HG03097 (cell line): ENCODE data around the gene BTRC.

ENCODE experiments used
- ATAC-seq: cut with Tn5 transposase; IDR thresholded peaks from one replicate; pipeline ENCODE4 v1.9.1; 2021; ENCODE audit not compliant: unreplicated experiment, low FRiP score

BTRC gene

DNA sequence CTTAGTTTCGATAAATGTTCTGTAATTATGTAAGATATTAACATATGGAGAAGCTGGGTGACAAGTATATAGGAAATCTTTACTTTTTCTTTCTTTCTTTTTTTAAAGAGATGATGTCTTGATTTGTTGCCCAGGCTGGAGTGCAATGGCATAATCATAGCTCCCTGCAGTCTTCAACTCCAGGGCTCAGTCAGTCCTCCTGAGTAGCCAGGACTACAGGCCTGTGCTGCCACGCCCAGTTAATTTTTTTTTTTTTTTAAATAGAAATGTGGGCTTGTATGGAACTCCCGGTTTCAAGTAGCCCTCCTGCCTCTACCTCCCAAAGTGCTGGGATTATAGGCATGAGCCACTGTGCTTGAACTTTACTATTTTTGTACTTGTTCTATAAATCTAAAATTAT is 122.4 kb downstream of the BTRC start:
- ATAC-seq: no peak

DNA sequence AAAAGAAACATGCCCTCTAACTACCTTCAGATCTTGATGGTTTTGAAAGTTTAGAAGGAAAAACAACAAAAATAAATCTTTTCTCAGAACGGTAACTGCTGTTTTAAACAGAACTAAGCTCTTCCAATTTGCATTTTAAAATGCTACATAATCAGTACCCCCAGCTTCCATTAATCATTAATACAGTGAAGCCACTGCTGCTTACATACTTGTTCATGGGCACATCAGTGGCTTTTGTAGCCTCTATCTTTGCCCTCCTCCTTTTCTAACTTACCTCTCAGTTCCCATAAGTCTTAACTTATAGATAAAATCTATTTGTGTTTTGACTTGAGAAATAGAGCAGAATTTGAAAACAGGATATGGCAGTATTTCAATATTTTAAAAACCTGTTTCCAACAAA is 125.0 kb downstream of the BTRC start:
- no peak for ATAC-seq

DNA sequence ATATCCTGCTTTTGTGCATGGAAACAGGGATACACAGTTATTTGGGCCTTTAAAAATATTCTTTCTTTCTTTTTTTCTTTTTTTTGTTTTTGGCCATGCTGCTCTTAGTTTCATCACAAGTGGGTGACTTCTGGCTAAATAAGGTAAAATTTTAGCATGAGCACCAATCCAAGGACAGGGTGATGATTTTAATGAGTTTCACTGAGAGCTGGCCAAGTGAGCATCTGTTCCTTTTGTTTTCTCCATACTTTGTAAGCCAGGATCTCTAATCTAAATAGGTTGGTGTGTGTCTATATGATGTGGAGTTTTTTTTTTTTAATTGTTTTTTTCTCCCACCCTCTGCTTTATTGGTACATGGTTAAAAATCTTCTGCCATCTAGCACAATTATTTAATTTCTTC is 127.3 kb downstream of the BTRC start:
- ATAC-seq: no peak

DNA sequence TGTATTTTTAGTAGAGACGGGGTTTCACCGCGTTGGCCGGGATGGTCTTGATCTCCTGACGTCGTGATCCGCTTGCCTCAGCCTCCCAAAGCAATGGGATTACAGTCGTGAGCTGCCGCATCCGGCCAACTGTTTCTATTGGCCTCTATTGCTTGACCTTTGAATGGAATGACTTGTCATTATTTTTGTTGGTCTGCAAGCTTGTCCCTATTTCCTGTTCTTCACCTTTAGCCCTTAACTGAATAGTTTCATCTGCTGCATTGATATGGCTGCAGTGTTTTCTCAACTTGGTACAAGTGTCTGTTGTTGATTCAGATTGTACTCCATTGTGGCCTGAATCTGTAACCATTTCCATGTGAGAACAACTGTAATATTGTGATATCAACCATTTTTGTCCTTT is 128.6 kb downstream of the BTRC start:
- ATAC-seq: no peak

DNA sequence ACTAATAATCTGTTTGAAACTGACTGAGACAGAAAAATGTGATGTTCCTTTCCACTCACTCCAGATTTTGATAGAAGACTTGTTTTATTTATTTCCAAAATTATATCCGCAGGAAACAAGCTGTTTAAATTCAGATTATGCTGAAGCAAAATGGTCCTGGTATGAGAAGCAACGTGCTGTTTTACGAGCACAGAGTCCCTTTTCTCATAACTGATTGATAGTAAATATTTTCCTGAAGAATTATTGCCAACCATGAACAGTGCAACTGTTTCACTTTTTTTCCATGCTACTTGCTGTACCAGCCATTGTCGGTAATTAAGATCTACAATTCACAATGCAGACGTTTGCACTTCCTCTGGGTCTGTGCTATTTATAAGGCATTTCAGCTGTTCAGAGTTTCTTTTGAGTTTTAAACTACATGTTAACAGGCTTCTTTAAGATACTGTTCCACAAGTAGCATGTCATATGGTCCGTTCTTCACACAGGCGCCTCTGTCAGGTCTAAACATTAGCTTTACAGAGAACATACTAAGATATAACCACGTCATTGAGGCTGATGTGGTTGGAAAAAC is 130.3 kb downstream of the BTRC start:
- no peak for ATAC-seq

DNA sequence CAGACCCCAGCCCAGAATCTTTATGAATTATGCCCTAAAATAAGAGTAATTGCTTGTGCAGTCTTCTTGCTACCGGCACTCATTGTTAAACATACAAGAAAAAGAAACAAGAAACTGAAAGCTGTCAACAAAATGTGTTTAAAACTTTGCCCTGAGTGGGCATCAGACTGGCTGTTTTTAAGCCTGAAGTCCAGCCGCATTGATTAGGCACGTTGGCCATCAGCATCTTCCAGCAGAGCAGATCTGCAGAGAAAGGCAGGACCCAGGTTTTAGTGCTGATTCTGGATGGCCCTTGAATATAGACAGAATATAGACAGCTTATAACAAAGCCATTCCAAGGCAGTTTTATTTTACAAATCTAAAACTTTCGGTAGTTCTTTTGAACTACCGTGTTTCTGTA is 131.2 kb downstream of the BTRC start:
- no peak for ATAC-seq

DNA sequence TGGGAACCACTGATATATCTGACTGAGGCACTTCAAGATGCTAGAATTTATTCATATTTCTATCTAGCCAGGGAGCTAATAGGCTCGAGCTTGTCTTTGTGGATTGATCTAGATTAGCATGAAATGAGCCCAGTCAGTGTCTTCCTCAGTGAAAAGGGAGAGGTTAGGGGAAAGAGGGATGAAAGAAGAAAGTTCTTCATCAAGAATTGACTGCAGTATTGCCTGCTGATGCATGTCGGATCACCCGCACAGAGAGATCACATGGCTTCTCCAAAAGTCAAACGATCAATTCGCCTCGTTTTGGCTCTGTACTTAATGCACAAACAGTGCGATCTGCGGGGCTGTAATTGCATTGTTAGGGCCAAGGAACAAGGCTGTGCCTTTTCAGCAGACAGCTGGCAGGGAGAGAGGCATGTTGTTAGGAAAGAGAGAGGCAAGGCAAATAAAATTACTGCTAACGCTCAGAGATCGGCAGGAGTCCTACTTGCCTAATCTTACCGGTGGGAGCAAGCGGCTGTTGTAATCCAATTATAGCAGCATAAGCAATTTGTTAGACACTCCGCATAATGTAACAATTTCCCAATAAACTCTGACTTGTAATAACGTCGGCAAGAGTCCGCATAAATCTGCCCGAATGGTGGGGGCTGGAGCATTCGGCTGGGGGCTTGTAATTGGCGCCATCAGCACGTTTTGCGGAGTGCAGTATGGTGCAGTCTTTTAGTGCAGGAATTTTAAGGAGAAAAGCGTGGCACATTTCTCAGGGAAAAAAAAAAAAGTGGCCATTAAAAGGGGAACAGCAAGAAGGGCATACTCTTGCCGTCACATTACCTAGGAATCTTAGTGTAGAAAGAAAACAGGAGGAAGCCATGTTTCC is 132.0 kb downstream of the BTRC start:
- ATAC-seq: no peak

DNA sequence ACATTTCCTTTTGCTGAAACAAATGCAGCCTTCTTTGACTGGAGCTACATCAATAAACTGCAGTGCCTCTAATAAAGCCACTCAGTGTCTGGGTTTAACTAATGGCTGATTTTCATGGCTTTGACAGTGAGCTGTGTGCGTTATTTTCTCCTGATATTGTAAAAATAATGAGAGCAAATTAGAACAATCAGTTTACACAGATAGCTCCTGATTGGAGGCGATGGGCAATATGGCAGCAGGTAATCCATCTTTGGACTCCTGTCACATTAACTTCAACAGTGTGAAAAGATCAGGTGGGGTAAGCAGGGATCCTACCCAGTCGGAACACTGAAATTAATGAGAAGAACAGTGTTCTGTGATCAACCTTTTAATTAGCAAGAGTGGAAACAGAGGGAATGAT is 133.4 kb downstream of the BTRC start:
- no peak for ATAC-seq

DNA sequence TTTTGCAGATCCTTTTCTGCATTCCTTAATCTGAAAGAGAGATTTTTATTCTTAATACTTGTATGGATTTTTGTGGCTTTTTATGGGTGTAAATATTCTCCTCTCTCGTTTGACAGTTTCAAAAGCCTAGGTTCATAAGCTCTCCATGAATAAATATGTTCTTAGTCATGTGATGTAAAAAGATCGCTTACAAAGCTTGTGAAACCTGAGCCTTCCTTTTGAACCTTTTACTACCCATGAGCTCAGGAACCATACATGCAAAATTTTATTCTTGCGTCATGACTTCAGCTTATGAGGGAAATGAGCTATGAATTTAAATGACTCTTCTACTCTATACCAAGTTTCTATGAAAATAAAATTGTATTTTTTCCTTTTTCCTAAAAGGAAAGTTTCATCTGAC is 135.4 kb downstream of the BTRC start:
- no peak for ATAC-seq

DNA sequence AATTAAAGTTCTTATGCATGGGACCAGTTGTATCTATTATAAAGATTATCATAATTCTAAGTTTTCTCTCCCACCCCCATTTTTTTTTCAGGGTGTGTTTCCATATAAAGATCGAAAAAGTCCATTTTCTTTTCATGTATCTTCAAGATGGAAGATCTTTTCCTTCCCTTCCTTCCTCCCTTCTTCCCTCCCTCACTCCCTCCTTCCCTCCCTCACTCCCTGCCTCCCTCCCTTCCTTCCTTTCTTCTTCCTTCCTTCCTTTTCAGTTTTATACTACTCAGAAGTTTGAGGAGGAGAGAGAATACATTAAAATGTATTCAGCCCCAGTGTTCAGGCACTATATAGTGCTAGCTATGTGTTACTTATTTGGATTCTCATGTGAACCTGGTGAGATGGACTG is 136.1 kb downstream of the BTRC start:
- no peak for ATAC-seq

DNA sequence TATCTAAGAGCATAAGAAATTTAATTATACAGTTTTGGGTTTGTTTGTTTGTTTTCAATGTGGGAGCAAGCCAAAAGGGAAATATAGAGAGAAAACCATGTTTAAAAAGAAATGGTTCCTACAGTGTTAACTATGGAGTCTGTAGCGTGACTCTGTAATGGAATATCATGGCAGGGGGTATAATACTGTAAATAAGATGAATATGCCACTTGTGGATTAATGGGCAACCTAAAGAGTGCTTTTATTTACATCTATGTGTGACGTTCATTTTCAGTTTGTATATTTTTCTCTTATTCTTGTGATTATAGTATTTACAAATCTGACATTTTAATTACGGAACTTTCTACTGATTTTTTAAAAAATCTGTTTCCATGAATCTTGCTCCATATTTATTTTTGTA is 138.2 kb downstream of the BTRC start:
- ATAC-seq: no peak

DNA sequence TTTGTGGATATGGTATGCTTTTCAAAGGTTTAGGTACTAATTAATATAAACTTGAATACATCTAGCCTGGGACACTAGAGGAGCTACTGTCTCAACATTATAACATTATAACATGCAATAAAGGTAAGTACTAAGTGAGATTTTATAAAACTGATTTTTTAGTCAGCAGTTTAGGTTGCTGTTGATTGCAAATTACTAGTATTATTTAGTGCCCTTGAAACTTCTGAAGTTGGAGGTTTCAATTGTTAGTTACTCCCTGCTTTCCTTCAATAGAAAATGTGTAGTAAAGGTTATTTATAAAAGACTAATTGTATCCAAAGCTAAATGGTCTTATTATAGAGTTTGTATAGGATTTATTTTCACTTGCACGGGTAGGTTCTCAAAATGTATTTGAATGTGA is 138.8 kb downstream of the BTRC start:
- no peak for ATAC-seq

DNA sequence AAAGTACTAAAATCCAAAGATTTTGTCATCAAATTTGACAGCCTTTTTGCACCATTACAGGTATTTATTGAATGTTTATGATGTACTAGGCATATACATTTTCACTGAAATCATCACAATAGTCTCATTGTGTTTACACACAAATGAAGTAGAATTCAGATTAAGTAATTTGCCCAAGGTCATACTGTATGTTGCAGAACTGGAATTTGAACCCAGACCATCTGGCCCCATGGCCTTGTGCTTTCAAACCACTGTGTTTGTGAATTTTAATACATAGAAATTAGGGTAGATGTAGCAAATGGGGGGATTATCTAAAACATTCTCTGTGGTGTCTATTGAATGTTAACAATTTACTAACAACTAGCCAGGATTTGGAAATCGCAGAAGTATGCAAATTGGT is 139.3 kb downstream of the BTRC start:
- ATAC-seq: no peak

DNA sequence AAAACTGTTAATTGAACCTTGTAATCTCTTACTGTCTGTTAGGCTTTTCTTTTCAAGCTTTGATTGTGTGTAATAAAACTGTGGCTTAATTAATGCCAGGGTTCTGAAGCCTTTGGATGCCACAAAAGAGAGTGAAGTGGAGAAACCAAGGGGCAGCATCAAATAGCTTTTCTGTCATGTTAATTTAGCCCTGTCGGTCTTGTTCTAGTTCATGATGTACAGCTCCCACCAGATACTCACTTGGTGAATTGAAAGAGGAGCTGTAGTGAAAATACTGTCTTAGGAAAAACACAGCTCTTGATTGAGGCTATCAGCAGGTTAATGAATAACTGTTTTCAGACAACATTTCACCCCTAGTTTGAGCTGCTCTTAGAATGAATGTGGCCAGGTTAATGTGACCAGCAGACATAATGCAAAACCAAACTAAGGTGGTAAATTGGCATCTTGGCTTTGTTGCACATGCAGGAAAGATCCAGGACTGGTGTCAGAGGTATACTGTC is 139.9 kb downstream of the BTRC start:
- no peak for ATAC-seq

DNA sequence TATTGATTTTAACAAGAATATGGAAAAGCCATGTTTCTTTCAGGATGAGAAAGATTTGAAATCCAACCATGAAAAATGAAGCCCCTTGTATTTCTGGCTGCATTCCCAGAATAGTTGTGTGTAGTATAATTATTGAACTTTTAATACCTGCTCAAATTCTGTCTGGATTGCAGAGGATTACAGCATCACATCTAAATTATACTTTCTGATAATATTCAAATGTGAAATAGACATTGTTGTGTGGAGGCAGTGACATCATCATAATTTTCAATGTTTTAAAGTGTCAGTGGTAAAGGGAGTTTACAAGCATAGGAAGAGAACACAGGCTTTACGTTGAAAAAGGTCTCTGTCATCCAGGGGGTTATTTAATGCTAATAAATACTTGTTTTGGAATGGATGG is 140.7 kb downstream of the BTRC start:
- no peak for ATAC-seq

DNA sequence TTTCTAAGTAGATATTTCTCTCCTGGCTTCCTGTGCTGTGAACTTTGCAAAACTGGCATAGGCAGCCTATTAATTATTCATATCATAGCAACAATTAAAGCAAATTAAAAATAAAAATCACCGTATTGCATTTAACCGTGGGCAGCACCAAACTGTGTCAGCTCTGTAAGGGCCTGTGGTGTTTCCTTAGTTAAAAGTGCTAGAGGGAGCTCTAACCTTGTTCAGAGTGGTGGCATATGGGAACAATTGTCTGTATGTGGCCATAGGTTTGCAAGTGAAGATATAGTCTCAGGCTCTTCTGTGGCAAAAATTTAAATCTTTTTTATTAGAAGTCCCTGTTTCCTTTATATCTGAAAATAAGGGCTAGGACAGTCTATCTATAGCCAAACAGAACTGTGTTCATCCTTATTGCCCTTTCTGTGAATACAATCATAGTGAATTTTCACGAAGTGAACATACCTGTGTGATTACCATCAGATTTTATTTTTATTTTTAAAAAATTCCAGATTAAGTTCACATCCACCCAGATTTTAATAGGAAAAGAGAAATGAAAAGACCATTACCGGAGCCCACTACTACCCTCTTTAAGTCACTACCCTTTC is 141.5 kb downstream of the BTRC start:
- no peak for ATAC-seq

DNA sequence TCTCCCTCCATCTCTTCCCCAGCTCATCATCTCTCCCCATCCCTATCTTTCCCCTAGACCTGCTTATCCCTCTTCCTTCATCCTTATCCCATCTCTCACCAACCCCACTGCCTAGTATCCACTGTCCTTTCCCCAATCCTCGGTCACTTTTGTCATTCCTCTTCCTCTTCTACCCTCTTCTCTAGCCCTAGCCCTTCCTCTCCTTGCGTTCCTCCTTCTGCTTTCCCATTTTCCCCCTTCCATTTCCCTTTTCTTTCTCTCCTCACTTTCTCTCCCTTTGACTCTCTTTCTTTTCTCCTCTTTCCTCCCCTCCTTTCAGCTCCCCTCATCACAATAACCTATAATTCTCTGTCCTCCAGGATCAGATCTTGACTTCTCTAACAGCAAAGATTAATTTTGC is 150.5 kb downstream of the BTRC start:
- no peak for ATAC-seq

DNA sequence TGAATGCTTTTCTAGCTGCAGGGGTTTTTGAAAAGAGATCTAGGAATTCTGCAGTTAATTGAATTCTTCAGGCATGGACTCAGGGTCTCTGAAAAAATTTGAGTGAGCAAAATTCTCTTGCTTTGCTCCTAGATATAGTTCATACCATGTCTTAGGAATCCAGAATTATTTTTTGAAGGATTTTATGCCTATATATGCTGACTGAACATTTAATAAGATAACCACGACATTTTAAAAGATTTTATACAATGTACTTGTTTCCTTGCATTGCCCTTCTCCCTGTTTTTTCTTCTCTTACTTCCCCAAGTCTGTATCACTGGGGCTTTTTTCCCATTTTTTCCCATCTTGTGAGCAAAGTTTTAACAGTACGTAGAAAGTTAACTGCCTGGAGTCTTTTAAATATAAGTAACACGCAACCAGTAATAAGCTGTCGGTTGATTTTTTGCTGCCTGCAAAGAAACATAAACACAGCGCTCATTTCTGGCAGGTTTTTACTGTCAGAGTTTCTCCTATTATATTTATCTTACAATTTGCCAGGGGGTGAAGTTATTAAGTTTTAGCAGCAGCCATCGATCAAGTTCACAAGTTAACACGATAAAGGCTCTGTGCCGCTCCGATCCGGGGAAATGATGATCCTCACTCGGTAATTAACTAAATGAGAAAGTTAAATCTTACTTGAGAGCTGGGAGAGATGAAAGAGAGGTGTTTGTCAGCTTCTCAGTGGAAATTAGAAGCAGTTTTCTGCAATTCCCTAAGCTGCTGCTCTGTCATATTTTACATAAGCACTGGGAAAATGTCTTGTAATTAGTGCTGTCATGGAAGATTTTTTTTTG is 153.1 kb downstream of the BTRC start:
- no peak for ATAC-seq

DNA sequence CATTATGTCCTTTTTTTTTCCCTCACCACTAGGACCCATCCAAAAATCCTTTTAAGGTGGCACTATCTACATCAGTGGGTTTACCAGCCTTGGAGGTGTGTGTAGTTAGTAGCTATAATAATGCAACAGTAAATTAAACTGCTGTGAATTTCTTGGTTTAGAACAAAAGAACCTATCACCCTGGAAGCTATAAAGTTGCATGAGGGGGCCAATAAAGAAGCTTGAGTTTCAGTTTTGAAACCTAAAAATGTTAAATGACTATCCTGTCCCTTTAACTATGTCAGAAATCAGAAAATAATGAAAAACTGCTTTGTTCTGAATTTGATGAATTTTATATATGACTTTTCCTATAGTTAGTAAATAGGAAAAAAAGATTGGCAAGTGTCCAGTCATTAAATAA is 153.9 kb downstream of the BTRC start:
- no peak for ATAC-seq

DNA sequence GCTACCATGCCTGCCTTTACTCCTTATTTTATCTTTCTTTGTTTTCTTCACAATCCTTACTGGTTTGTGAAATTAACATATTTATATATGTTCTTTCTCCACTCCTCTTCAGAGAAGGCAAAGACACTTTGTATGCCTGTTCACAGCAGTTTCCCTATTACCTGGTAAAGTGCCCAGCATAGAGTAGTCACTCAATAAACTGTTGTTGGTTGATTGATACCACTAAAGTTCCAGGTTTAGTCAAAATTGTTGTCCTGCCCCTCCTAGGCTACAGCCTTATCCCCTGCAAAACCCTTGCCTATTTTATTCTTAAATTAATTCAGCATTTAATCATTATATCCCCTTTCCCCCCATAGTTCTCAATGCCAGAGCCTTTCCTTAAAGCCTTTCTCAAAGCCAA is 158.0 kb downstream of the BTRC start:
- no peak for ATAC-seq

DNA sequence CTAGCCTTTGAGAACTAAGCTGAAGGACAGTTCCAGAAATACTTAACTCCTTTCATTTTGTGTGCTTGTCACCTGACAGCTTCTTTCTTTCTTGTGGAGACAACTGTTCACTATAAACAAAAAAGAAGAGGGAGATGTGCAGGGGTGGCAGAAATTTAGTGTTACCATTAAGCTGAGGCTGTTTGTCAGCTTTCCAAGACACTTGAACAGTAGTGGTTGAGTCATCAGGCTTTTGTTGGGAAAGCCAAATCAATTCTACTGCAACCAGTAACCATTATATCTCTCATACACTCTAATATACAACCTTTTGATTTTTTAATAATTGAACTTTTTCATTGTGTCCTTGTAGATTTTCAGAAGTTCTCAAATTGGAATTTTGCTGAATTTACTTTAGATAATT is 158.8 kb downstream of the BTRC start:
- no peak for ATAC-seq
